Measurements from ENCODE around the gene CDKN2B. TPM values are rescaled to one million over a fixed set of nuclear protein-coding genes. Genes with fewer than 3 reads are reported as not detected.

CDKN2B gene
- total and polyA plus RNA-seq, 2 of the 13 experiments (the other 11 are each of a cell fraction or from before 2014, with no cell fraction given): 1.4 to 1.5 TPM

- TF ChIP-seq DMTF1 (CRISPR knock-in tag; IDR thresholded peaks at IDR 0.05): no peak
- no peak for TF ChIP-seq ZKSCAN5 (CRISPR knock-in tag; IDR thresholded peaks at IDR 0.05)
- TF ChIP-seq ZFP37 (CRISPR knock-in tag; IDR thresholded peaks at IDR 0.05; ENCODE audit: borderline replicate concordance): no peak
- TF ChIP-seq ZNF430 (CRISPR knock-in tag; IDR thresholded peaks at IDR 0.05): 0 out of 2 replicates have a peak, but pooled peaks have one; percentile 20
- TF ChIP-seq ZBTB26 (CRISPR knock-in tag; IDR thresholded peaks at IDR 0.05; ENCODE audit: borderline replicate concordance): no peak
- no peak for TF ChIP-seq BHLHE40 (IDR thresholded peaks at IDR 0.05; ENCODE audit: low read length)
- TF ChIP-seq ZSCAN12 (CRISPR knock-in tag; IDR thresholded peaks at IDR 0.05): no peak
- no peak for TF ChIP-seq IKZF4 (CRISPR knock-in tag; IDR thresholded peaks at IDR 0.05; ENCODE audit: borderline replicate concordance, low read depth, not compliant biosample characterization)
- TF ChIP-seq MIER3 (CRISPR knock-in tag; IDR thresholded peaks at IDR 0.05; ENCODE audit: borderline replicate concordance): no peak
- TF ChIP-seq ZNF362 (CRISPR knock-in tag; IDR thresholded peaks at IDR 0.05; ENCODE audit: borderline replicate concordance): no peak
- no peak for TF ChIP-seq NFAT5 (CRISPR knock-in tag; IDR thresholded peaks at IDR 0.05)
- no peak for TF ChIP-seq ZNF761 (CRISPR knock-in tag; conservative IDR thresholded peaks at IDR 0.05)
- no peak for TF ChIP-seq ZFP1 (CRISPR knock-in tag; IDR thresholded peaks at IDR 0.05)
- TF ChIP-seq MED8 (CRISPR knock-in tag; IDR thresholded peaks at IDR 0.05; ENCODE audit: insufficient replicate concordance): no peak
Measured at GRCh38 chr9:21965401-21965951, 43.6 kb downstream of the CDKN2B start (continued).
